Endothelial cell of coronary artery (primary cell): Measurements from ENCODE around the gene ALG5. TPM values are rescaled to one million over a fixed set of nuclear protein-coding genes. Genes with fewer than 3 reads are reported as not detected.

ENCODE experiments used
- total RNA-seq: library from RNA; depleted of rRNA; stranded (reverse); fragments of >200 nt; gene quantifications from 2 replicates; pipeline ENCODE4 v1.2.3, GENCODE V29; 2014

The ALG5 gene
- 36.6 and 39.8 TPM in 2 replicates for total RNA-seq

GRCh38 chr13:36999054-36999714 is at the start of gene ALG5:
TSS of gene ALG5 (minus strand) at chr13:36999340. CDS start at chr13:36999300, 40 bp downstream.

GRCh38 chr13:36919833-36920615 is 79.1 kb downstream of the ALG5 start, which contains the start of gene SMAD9:
TSS of gene SMAD9 (minus strand) at chr13:36920238. CDS start at chr13:36879689, 40,549 bp downstream.

Other genes with a start within 250 kb of the ALG5 start
- gene RFXAP, start 180.1 kb downstream of the ALG5 start, total RNA-seq: 1.1 and 2.1 TPM in 2 replicates
- gene SMAD9, start 79.1 kb downstream of the ALG5 start, total RNA-seq: 1.8 and 2.5 TPM in 2 replicates
- 23.6 and 34.4 TPM in 2 replicates for gene EXOSC8, start 1.4 kb upstream of the ALG5 start, total RNA-seq
- 37.7 and 41.6 TPM in 2 replicates for gene SUPT20H, start 60.3 kb upstream of the ALG5 start, total RNA-seq
- gene CSNK1A1L, start 106.3 kb upstream of the ALG5 start, total RNA-seq: not detected in 2 replicates